GM12872 (cell line): ENCODE data around the gene MDM2.

ENCODE experiments used
- TF ChIP-seq, protein P1 (sequence below): IDR thresholded peaks from 3 replicates; pipeline ENCODE4 v1.5.1; 2011; ENCODE audit warnings: low read depth, mild to moderate bottlenecking, low read length, moderate library complexity; ENCODE audit not compliant: insufficient read depth

Gene MDM2

GRCh38 chr12:68853396-68854077 is 45.6 kb downstream of the MDM2 start:
- TF ChIP-seq, protein P1, sequence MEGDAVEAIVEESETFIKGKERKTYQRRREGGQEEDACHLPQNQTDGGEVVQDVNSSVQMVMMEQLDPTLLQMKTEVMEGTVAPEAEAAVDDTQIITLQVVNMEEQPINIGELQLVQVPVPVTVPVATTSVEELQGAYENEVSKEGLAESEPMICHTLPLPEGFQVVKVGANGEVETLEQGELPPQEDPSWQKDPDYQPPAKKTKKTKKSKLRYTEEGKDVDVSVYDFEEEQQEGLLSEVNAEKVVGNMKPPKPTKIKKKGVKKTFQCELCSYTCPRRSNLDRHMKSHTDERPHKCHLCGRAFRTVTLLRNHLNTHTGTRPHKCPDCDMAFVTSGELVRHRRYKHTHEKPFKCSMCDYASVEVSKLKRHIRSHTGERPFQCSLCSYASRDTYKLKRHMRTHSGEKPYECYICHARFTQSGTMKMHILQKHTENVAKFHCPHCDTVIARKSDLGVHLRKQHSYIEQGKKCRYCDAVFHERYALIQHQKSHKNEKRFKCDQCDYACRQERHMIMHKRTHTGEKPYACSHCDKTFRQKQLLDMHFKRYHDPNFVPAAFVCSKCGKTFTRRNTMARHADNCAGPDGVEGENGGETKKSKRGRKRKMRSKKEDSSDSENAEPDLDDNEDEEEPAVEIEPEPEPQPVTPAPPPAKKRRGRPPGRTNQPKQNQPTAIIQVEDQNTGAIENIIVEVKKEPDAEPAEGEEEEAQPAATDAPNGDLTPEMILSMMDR, result no peak

DNA sequence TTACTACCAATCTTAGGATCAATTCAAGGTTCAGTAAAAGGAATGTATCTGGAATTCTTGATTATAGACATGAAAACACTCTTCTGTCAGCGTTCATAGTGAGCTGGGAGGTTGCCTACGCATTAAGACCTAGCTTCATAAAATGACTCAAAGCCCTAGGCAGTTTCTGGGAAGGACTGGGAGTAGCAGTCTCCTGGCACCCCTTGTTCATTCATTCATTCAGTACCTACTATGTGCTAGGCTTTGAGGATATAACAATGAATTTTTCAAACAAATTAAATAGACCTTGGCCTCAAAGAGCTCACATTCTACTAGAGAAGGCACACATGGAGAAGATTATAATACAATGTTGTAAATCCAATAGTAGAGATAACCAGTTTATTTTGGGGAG is 46.1 kb downstream of the MDM2 start:
- TF ChIP-seq, protein P1, result no peak

DNA sequence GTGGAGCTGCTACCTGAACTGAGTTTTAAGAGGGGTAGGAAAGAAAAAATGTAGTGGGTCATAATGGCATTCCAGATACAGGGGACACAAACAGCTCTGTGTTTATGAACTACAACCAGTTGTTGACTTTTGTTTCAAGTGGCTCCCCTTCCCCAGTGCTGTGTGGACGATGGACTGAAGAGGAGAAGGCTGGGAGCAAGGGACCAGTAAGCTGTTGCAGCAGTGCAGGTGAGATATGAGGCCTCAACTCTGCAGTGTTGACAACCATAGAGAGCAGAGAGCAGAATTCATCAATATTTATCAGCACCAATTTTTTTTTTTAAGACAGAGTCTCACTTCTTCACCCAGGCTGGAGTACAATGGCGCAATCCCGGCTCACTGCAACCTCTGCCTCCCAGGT is 46.6 kb downstream of the MDM2 start:
- TF ChIP-seq, protein P1, result no peak

DNA sequence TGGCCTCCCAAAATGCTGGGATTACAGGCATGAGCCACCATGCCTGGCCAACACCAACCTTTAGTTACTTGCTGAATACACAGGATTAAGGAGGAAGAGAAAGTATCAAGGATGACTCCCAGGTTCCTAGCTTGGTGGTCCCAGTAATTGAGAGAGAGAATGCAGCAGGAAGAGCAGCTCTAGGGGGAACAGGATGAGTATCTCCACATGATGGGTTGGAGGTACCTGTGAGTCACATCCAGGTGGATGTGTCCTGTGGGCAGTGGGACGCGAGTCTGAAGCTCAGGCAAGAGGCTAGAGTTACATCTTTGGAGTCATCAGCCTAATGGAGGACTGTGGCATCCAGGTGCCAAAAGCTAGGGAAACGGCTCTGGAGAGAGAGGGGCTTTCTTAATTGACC is 47.1 kb downstream of the MDM2 start:
- TF ChIP-seq, protein P1, result no peak

- TF ChIP-seq, protein P1, result no peak
Measured at GRCh38 chr12:68855771-68856170, 47.8 kb downstream of the MDM2 start.

DNA sequence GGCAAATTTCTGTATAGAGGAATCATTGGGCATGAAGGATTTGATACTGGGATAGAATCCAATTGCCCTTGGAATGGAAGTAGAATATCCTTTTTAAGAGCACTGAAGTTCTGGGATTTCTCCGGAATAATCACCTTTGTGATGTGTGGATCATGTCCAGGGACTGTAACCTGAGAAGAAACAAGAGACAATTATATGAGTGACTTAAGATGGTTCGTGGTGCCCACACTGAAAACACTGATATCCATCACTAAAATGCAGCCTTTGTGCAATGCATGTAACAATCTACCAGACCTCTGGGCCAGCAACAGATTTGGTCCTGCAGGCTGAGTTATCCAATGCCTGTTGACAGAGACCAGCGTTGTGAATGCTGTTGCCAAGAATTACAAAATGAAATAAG is 48.5 kb downstream of the MDM2 start:
- TF ChIP-seq, protein P1, result no peak

DNA sequence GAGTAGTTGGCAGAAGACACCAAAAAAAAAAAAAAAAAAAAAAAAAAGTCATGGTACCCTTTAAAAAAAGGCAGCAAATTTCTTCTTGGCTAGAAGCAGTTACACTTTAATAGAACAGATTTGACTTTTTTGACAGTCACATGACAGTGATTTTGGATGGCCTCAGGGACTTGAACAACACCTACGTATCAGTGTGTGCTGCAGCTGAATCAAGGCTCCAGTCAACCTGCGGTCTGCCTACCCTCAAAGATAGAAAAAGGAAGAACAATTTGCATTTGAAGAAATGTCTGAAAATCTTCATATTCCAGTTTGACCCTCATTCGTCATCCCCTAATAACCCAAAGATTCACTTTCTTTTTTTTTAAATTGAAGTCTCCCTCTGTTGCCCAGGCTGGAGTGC is 53.9 kb downstream of the MDM2 start:
- TF ChIP-seq, protein P1, result no peak
